GM10847 (cell line): Measurements from ENCODE around the gene LYRM2.

ENCODE experiments used
- POLR2A ChIP-seq: IDR thresholded peaks from 2 replicates; pipeline ENCODE4 v1.6.1; 2011; ENCODE audit not compliant: insufficient read length; ENCODE audit errors: extremely low read depth

LYRM2 gene

DNA sequence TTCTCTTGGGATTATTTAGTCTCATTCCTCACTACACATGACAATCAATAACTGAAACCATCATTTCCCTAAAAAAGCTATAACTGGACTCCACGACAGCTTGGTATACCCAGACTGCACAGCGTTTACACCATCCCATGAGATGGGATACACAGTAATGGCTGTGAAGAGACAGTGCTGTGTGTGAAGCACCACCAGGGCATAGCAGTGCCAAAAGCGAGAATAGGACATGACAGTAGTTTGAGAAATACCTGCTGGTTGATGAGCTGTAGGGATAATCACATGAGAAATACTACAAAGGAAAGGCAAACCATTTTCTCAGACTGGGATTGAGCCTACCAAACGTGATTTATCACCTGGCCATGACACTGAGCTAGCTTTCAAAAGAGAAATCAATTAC lies 22.4 kb upstream of the LYRM2 start:
- no peak for TF ChIP-seq POLR2A

GRCh38 chr6:89657445-89658158 lies 19.1 kb upstream of the LYRM2 start:
- no peak for TF ChIP-seq POLR2A

GRCh38 chr6:89655122-89655521 lies 16.6 kb upstream of the LYRM2 start:
- TF ChIP-seq POLR2A: no peak

DNA sequence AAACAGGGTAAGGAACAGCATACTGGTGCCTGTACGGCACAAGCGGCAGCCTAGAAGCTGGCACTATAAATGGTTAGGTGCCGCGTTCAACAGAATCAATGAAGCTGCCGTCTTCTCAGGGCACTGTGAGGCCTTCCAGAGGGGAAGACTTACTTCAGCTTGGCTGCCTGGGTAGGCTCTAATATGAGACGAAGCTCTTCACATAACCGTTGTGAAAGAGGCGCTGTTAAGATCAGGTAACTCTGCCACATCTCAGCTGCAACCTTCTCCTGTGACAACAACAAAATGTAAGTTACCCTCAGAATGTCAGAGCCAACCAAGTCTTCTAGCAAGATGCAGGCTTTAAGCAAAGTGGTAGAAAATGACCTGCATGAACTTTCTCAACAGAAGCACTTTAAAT lies 12.0 kb upstream of the LYRM2 start:
- TF ChIP-seq POLR2A: no peak

DNA sequence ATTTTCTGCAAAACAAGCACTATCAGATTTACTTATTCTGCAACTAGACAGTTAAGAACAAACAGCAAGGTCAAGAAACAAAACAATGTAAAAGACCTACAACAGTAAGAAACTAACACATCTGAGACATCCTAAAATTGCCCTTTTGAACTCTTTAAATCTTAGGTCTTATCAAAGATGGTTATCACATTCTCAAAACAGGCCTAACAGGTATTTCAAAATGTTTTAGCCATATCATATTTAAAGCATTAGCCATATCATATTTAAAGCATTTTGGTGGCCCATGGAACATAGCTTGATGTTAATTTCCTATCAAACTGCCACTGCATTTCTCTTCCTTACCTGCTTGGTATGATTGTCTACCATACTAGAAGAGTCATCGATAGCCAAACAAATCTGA lies 11.1 kb upstream of the LYRM2 start:
- no peak for TF ChIP-seq POLR2A

- TF ChIP-seq POLR2A: no peak
Measured at GRCh38 chr6:89644864-89645263, 6.3 kb upstream of the LYRM2 start.

DNA sequence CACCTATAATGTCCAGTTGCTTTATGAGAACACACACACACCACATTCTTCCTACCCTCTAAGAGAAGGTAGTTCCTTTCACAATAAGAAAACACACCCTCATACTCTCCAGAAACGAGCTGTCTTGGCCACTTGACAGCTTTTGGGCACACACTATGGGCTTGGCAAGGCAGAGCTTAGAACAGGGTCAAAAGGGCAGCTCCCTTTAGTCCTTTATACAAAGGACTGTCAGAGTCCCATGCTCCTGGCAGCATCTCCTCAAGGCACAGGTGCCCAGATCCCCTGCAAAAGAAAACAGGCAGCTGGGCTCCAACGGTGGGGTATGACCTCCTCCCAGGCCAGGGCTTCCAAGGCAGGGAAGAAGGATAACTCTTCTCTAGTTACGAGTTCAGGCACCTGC lies 4.9 kb upstream of the LYRM2 start:
- no peak for TF ChIP-seq POLR2A

DNA sequence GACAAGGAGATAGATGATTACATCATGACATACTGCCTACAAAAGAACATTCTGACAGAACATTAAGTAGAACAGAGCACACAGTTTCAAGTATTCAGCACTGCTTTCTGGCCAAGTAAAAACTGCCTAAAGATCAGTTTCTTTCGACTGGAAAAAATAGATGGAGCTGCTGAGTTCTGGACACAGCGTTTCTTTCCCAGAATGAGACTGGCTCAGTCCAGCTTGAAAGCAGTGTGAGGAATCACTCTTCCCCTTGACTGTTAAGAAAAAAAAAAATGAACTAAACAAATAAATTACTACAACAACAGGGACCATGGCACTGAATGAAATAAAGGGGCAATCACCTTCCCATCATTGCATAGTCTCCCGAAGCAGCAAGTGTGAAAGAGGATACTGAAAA lies 4.4 kb upstream of the LYRM2 start:
- no peak for TF ChIP-seq POLR2A

DNA sequence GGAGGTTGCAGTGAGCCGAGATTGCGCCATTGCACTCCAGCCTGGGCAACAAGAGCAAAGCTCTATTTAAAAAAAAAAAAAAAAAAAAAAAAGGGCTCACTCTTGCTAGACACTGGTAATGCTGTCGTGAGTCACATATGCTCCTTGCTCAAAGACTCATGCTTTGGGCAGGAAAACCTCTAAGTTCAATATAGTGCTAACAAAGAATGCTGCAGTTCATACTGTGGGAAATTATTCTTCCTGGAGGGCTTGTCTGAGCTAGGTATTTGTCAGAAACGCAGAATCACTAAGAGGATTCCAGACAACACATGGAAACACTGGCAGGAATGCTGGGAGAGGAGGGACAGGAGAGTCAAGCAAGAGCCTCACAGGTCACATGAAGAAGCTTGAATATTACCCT lies 2.3 kb upstream of the LYRM2 start:
- no peak for TF ChIP-seq POLR2A

- no peak for TF ChIP-seq POLR2A
Measured at GRCh38 chr6:89637960-89638319, 607 bp downstream of the LYRM2 start.

- TF ChIP-seq POLR2A: no peak
Measured at GRCh38 chr6:89630488-89630887, 8.1 kb downstream of the LYRM2 start.

GRCh38 chr6:89623749-89624148 lies 14.8 kb downstream of the LYRM2 start:
- TF ChIP-seq POLR2A: no peak

- no peak for TF ChIP-seq POLR2A
Measured at GRCh38 chr6:89619567-89619966, 19.0 kb downstream of the LYRM2 start.

GRCh38 chr6:89618026-89618425 lies 20.5 kb downstream of the LYRM2 start:
- TF ChIP-seq POLR2A: no peak

DNA sequence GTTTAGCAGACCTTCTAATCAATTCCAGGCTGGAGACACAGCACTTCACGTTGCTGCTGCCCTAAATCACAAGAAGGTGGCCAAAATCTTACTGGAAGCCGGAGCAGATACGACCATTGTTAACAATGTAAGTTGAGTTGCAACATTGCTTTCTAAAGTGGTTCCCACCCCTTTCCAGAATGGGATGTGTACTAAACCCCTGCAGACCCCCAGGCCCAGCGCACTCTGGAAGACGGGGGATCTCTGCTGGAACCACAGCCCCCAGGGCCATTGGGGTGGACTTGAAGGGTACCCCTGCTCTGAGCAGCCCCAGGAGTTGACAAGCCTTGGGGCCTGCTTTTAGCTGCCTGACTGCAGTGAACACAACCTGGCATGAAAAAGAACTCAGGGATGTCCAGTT lies 22.0 kb downstream of the LYRM2 start:
- TF ChIP-seq POLR2A: no peak

DNA sequence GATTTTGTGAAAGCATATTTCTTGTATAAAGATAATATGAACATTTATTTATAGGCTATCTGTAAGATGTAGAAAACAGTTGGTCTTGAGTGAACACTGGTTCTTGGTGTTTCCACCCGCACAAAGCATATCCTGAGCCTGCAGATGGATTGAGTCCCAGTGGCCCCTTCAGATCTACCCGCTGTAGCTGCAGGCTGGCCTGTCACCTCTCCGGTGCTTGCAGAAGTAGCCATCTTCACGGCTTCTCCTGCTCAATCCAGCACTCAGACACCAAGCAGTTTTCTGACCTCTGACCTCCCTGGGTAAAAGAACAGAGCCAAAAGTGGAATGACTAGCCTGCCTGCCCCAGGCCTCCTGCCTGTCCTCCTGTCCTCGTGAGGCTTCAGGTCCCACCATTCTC lies 22.7 kb downstream of the LYRM2 start:
- TF ChIP-seq POLR2A: no peak

GRCh38 chr6:89613790-89614189 lies 24.8 kb downstream of the LYRM2 start:
- TF ChIP-seq POLR2A: no peak

GRCh38 chr6:89612121-89612520 lies 26.4 kb downstream of the LYRM2 start:
- TF ChIP-seq POLR2A: no peak

- no peak for TF ChIP-seq POLR2A
Measured at GRCh38 chr6:89611666-89612065, 26.9 kb downstream of the LYRM2 start.
